ENCODE results near the gene ANP32A.

DNA sequence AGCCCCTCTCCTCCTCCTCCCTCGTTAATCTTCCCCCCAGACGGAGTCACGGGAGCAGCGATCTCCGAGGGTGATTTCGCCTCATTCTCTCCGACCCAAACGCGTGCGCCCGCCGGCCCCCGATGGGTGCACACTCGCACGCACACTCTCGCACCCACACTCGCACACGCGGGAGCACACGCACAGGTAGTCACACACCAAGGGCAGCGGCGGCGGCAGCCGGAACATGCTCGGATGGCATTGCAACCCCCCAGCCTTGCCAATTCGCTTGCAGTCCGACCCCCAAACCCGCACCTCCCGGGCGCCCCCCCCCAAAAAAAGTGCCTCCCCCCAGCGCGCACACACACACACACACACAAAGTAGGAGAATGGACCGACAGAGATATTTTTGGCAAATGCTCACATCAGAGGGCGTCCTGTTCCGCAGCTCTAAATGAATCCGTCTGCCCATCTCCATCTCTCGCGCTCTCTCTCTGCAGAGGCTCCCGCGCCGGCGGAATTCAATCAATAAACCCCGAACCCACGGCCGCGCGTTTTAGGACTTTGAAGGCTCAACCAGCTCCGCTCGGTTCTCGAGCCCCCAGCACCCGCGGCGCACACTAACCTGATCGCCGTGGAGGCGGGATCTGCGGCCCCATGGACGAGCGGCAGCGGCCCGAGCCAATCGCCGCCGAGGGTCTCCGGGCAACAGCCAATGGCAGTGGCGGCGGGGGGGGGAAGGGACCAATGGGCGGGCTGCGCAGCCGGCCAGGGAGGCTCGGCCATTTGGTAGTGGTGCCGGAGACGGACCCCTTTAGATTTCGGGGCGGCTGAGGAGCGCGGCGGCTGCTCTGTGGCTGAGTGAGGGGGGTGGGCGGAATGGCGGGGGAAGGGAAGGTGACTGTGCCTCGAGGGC, at the start of gene ANP32A:
- TF ChIP-seq CTCF (conservative IDR thresholded peaks at IDR 0.05 in 1 of 2, IDR thresholded peaks at IDR 0.05 in 1 of 2; ENCODE audit: low read depth in 1 of 2, low read length in 2 of 2) (no peak), EZH2 (IDR thresholded peaks at IDR 0.05; ENCODE audit: low read length, missing control alignments) (no peak)
